B cell (primary cell): ENCODE measurements around the gene TES.
"Not testable (repeated sequence)": the region's sequence is repeated elsewhere in the genome, so short reads cannot be mapped to it uniquely, and the experiment has no call there.

Experiments used
- EZH2 ChIP-seq: IDR thresholded peaks from 2 replicates; pipeline ENCODE4 v1.6.1; 2012; ENCODE audit warnings: borderline replicate concordance, low read depth, mild to moderate bottlenecking, moderate library complexity, low read length; ENCODE audit not compliant: insufficient read depth, poor library complexity, severe bottlenecking
- TF ChIP-seq, protein P1 (sequence below): fragments of 200-600 bp; IDR thresholded peaks from one replicate; pipeline ENCODE4 v1.8.0; 2022; ENCODE audit warnings: antibody characterized with exemption, mild to moderate bottlenecking

DNA sequence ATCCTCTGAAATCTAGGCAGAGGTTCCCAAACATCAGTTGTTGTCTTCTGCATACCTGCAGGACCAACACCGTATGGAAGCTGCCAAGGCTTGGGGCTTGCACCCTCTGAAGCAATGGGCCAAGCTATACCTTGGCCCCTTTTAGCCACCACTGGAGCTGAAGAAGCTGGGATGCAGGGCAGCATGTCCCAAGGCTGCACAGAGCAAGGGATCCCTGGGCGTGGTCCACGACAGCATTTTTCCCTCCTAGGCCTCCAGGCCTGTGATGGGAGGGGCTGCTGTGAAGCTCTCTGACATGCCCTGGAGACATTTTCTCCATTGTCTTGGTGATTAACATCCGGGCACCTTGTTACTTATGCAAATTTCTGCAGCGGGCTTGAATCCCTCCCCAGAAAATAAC is 34.5 kb downstream of the TES start:
- TF ChIP-seq, protein P1, sequence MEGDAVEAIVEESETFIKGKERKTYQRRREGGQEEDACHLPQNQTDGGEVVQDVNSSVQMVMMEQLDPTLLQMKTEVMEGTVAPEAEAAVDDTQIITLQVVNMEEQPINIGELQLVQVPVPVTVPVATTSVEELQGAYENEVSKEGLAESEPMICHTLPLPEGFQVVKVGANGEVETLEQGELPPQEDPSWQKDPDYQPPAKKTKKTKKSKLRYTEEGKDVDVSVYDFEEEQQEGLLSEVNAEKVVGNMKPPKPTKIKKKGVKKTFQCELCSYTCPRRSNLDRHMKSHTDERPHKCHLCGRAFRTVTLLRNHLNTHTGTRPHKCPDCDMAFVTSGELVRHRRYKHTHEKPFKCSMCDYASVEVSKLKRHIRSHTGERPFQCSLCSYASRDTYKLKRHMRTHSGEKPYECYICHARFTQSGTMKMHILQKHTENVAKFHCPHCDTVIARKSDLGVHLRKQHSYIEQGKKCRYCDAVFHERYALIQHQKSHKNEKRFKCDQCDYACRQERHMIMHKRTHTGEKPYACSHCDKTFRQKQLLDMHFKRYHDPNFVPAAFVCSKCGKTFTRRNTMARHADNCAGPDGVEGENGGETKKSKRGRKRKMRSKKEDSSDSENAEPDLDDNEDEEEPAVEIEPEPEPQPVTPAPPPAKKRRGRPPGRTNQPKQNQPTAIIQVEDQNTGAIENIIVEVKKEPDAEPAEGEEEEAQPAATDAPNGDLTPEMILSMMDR = not testable (repeated sequence)
- TF ChIP-seq EZH2 = not testable (repeated sequence)
